Measurements from ENCODE around the gene TUSC2.

Gene TUSC2, protein sequence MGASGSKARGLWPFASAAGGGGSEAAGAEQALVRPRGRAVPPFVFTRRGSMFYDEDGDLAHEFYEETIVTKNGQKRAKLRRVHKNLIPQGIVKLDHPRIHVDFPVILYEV

DNA sequence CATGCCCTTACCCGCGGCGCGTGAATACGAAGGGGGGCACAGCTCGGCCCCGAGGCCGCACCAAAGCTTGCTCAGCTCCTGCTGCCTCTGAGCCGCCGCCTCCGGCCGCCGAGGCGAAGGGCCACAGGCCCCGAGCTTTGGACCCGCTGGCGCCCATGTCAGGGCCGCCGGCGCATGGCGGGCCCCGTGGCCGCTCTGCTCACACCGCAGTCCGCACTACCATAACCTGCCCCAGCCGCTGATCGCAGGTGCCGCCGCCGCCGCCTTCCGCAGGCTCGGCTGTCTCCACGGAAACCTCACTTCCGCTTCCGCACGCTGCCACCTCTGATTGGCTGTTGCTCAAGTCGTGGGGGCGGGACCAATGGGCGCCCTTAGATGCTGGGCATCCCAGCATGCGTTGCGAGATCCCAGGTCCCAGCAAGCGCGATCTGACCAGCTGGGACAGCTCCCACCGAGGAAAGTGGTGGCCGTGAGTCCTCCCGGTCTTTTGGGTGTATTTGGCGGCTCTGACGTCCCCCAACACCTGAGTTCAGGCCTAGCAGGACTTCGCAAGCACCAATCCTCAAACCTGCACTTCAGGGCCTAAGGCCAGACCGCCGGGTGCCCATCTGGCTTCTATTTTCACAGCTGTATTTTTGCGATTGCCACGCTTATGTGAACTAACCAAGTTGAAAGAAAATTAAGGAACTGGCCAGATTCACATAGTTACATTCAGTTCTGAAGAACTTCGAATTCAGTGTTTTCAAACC, at the start of gene TUSC2:
Gene TUSC2 (minus strand): TSS at position 281 of the 749 bp plus-strand sequence. CDS start 124 bp downstream, at position 157.
- no peaks in the 10 kb centered on the region for H3K9me3 Mint-ChIP-seq
- peak within 1 kb of the TSS; percentile 82 for H3K4me3 Mint-ChIP-seq
- H3K27me3 Mint-ChIP-seq, result no peaks in the 10 kb centered on the region
- H3K27ac Mint-ChIP-seq (ENCODE audit: low read depth), result peak within 1 kb of the TSS; percentile 82
- peaks cover 22% of the 10 kb centered on the region for H3K36me3 Mint-ChIP-seq (ENCODE audit: insufficient read depth)
- peaks cover 47% of the 10 kb centered on the region for H3K4me1 Mint-ChIP-seq
- ATAC-seq (replicated peaks; ENCODE audit: extremely low read depth, poor library complexity, severe bottlenecking), result peak; percentile 97
- peak; percentile 89 to 91 for DNase-seq (ENCODE audit: low spot score in 2 of 2)

- ATAC-seq (replicated peaks; ENCODE audit: extremely low read depth, poor library complexity, severe bottlenecking) (no peak), DNase-seq (ENCODE audit: low spot score in 2 of 2) (no peak)
- H3K4me3 Mint-ChIP-seq, result no peak overlapping the region
- H3K27me3 Mint-ChIP-seq, result no peaks in the 10 kb centered on the region
- peaks cover 14% of the 10 kb centered on the region for H3K4me1 Mint-ChIP-seq
- H3K36me3 Mint-ChIP-seq (ENCODE audit: insufficient read depth), result no peaks in the 10 kb centered on the region
- H3K27ac Mint-ChIP-seq (ENCODE audit: low read depth), result peak overlapping the region; percentile 19
- no peaks in the 10 kb centered on the region for H3K9me3 Mint-ChIP-seq
Measured at GRCh38 chr3:50375258-50375931, 47.4 kb upstream of the TUSC2 start.

DNA sequence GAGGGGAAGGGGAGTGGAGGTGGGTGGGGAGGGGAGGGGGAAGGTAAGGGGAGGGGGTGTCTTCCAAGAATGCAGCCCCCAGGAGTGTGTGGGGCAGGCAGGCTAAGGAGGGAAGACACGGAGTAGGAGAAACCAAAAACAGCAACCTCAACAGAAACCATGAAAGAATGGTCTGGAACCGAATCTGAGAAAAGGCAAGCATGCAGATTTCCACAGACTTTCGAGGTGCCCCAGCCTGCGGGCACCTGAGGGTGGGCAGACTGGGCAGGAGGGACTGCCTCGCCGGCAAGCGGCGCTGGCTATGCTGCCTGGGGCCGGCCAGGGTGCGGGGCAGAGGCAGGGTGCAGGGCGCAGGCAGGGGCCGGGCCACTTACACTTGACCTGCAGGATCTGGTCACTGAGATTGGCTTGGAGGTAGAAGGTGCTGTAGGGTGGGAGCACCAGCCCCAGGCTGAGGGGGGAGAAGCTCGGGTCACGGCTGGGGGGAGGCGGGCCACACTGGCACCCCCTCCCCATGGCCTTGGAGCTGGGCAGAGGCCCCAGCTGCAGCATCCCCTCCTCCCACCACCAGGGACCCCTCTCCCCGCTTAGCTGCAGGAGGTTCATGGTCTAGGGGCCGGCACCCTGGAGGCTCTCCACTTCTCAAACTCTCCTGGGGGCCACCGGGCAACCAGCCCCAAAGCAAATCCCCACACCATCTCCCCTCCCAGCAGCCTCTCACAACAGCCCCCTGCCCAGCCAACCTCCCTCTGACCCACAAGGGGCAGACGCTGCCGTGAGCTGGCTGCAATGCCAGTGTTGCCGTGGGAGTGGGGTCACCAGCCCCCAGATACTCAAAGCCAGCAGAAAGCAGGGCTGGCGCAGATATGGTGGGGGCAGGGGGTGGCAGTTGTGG, 46.6 kb upstream of the TUSC2 start:
- Mint-ChIP-seq H3K9me3 (no peaks in the 10 kb centered on the region), H3K27ac (ENCODE audit: low read depth) (no peak overlapping the region), H3K4me1 (peaks cover 14% of the 10 kb centered on the region), H3K27me3 (no peaks in the 10 kb centered on the region), H3K36me3 (ENCODE audit: insufficient read depth) (no peaks in the 10 kb centered on the region), H3K4me3 (no peak overlapping the region)
- no peak for ATAC-seq (replicated peaks; ENCODE audit: extremely low read depth, poor library complexity, severe bottlenecking)
- no peak for DNase-seq (ENCODE audit: low spot score in 2 of 2)

DNA sequence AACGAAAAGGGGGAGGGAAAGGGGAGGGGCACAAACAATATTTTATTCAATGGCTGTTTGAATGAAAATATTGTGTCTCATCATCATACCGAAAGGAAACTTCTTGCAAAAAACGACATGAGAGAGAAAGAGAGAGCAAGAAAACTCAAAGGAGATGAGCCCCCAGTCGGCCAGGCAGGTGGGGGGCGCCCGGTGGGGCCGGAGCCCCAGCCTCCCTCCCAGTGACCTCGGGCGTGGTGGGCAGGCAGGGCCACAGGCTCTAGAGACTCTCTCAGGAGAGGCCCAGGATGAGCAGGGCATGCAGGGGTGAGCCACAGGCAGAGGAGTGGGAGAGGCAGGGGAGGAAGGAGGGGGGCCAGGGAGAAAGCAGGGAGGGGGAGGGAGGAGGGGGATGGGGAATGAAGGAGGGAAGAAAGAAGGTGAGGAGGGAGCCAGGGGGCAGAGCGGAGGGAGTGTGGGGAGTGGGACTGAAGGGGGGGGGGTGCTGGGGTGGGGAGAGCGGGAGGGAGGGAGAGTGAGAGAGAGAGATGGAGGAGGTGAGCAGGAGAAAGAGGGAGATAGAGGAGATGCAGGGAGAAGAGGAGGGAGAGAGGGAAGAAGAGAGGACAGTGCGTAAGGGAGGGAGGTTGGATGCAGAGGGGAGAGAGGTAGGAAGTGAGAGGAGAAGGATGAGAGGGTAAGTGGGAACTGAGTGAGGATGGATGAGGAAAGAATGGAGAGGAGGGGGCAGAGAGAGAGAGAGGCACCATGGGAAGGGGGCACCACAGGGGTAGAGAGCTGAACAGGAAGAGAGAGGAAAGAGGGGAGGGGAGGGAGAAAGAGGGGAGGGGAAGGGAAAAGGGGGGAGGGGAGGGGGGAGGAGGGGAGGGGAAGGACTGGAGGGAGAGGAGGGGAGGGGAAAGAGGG, 45.4 kb upstream of the TUSC2 start:
- H3K27ac Mint-ChIP-seq (ENCODE audit: low read depth), result peak overlapping the region; percentile 41
- ATAC-seq (replicated peaks; ENCODE audit: extremely low read depth, poor library complexity, severe bottlenecking), result no peak
- H3K4me3 Mint-ChIP-seq, result no peak overlapping the region
- H3K27me3 Mint-ChIP-seq, result no peaks in the 10 kb centered on the region
- no peak for DNase-seq (ENCODE audit: low spot score in 2 of 2)
- no peaks in the 10 kb centered on the region for H3K9me3 Mint-ChIP-seq
- H3K36me3 Mint-ChIP-seq (ENCODE audit: insufficient read depth), result no peaks in the 10 kb centered on the region
- peaks cover 22% of the 10 kb centered on the region for H3K4me1 Mint-ChIP-seq

GRCh38 chr3:50372349-50372748, 44.3 kb upstream of the TUSC2 start:
- H3K27ac Mint-ChIP-seq (ENCODE audit: low read depth), result peak overlapping the region; percentile 78
- no peaks in the 10 kb centered on the region for H3K27me3 Mint-ChIP-seq
- H3K4me3 Mint-ChIP-seq, result no peak overlapping the region
- H3K9me3 Mint-ChIP-seq, result no peaks in the 10 kb centered on the region
- no peak for ATAC-seq (replicated peaks; ENCODE audit: extremely low read depth, poor library complexity, severe bottlenecking)
- peaks cover under 1% of the 10 kb centered on the region for H3K36me3 Mint-ChIP-seq (ENCODE audit: insufficient read depth)
- DNase-seq (ENCODE audit: low spot score in 2 of 2), result no peak
- H3K4me1 Mint-ChIP-seq, result peaks cover 28% of the 10 kb centered on the region

DNA sequence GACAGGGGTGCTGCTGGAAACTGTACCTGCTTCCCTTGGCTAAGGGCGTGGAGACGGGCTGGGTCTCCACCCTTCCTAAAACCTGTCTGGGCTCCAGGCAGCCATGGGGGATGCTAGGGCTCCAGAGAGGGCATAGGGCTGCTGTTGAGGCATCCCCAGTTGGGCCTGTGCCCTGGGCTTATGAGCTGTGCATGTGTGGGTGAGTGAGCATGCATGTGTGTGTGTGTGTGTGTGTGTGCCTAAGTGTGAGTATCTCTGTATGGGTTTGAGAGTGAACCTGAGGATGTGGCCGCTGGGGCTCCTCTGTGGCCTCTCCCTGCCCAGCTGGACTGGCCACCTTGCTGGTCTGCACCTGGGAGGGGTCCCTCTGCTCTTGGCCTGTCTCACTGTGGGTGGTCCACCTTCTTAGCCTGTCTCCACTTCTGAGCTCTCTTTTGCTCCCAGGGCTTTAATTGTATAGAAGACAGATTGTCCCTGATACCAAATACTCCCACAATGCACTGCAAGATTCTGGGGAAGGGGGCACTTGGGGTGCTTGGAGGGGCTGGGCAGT, 43.2 kb upstream of the TUSC2 start:
- Mint-ChIP-seq H3K9me3 (no peaks in the 10 kb centered on the region), H3K27me3 (no peaks in the 10 kb centered on the region), H3K36me3 (ENCODE audit: insufficient read depth) (peaks cover 3% of the 10 kb centered on the region), H3K27ac (ENCODE audit: low read depth) (no peak overlapping the region), H3K4me1 (peaks cover 34% of the 10 kb centered on the region), H3K4me3 (no peak overlapping the region)
- no peak for DNase-seq (ENCODE audit: low spot score in 2 of 2)
- ATAC-seq (replicated peaks; ENCODE audit: extremely low read depth, poor library complexity, severe bottlenecking), result no peak

DNA sequence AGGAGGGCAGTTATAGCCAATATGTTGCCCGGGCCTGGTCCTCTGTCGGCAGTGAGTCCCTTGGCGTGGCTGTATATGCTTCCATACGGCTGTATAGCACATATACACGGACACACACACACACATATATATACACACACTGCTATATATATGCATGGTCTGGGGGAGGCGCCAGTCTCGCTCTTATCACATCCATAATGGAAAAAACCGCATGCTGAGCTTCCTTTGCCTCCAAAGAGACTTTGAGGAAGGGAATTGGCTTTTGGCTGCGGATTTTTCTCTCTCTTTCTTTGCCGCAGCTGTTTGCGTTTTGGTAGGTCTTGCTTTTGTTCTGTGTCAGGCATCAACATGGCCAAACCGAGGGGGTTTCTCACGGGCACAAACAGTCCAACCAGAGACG, 42.6 kb upstream of the TUSC2 start:
- H3K4me1 Mint-ChIP-seq, result peaks cover 40% of the 10 kb centered on the region
- no peak overlapping the region for H3K4me3 Mint-ChIP-seq
- no peaks in the 10 kb centered on the region for H3K27me3 Mint-ChIP-seq
- peaks cover 3% of the 10 kb centered on the region for H3K36me3 Mint-ChIP-seq (ENCODE audit: insufficient read depth)
- no peak for ATAC-seq (replicated peaks; ENCODE audit: extremely low read depth, poor library complexity, severe bottlenecking)
- H3K27ac Mint-ChIP-seq (ENCODE audit: low read depth), result no peak overlapping the region
- no peak for DNase-seq (ENCODE audit: low spot score in 2 of 2)
- H3K9me3 Mint-ChIP-seq, result no peaks in the 10 kb centered on the region

DNA sequence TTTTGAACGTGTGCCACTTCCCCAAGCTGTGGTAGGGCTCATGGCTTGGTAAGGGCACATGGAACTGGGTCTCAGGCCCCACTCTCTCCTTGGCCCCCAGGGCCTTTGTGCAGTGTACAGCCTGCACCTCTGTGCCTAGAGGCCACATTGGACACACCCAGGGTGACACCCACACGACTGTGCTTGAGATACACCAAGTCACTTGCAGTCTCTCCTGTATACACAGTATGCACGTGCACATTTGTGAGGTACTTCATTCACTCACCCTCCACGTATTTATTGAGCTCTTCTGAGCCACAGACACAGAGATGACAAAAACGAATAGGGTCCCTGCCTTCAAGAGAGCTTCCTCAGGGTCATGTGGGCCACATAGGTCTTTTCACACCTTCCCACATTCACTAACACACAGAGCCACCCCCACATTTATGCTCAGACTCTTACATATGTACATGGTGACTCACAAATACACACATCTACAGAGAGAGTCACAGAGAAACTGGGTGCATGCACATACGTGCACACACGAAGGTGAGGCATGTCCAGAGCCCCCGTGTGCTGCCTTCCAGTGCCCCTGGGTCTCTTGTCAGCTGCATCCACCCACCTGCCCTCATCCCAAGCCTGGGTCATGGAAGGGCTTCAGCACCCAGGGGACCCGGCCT, 41.1 kb upstream of the TUSC2 start:
- Mint-ChIP-seq H3K36me3 (ENCODE audit: insufficient read depth) (peaks cover 4% of the 10 kb centered on the region), H3K27ac (ENCODE audit: low read depth) (no peak overlapping the region), H3K27me3 (no peaks in the 10 kb centered on the region), H3K4me1 (peaks cover 44% of the 10 kb centered on the region), H3K4me3 (no peak overlapping the region), H3K9me3 (no peaks in the 10 kb centered on the region)
- ATAC-seq (replicated peaks; ENCODE audit: extremely low read depth, poor library complexity, severe bottlenecking) (no peak), DNase-seq (ENCODE audit: low spot score in 2 of 2) (no peak)

- no peaks in the 10 kb centered on the region for H3K9me3 Mint-ChIP-seq
- ATAC-seq (replicated peaks; ENCODE audit: extremely low read depth, poor library complexity, severe bottlenecking), result no peak
- peaks cover 6% of the 10 kb centered on the region for H3K36me3 Mint-ChIP-seq (ENCODE audit: insufficient read depth)
Measured at GRCh38 chr3:50365842-50366220, 37.8 kb upstream of the TUSC2 start.

GRCh38 chr3:50365080-50365841, 37.2 kb upstream of the TUSC2 start:
- H3K27me3 Mint-ChIP-seq, result no peaks in the 10 kb centered on the region
- H3K4me3 Mint-ChIP-seq, result peak overlapping the region; percentile 85
- no peaks in the 10 kb centered on the region for H3K9me3 Mint-ChIP-seq
- peaks cover 6% of the 10 kb centered on the region for H3K36me3 Mint-ChIP-seq (ENCODE audit: insufficient read depth)
- ATAC-seq (replicated peaks; ENCODE audit: extremely low read depth, poor library complexity, severe bottlenecking) (peak; percentile 98), DNase-seq (ENCODE audit: low spot score in 2 of 2) (peak; percentile 85 to 90)
- H3K27ac Mint-ChIP-seq (ENCODE audit: low read depth), result peak overlapping the region; percentile 93
- peaks cover 30% of the 10 kb centered on the region for H3K4me1 Mint-ChIP-seq

More at GRCh38 chr3:50365842-50366220, 37.8 kb upstream of the TUSC2 start:
- no peak for DNase-seq (ENCODE audit: low spot score in 2 of 2)
- peak overlapping the region; percentile 93 for H3K27ac Mint-ChIP-seq (ENCODE audit: low read depth)
- no peaks in the 10 kb centered on the region for H3K27me3 Mint-ChIP-seq
- peaks cover 30% of the 10 kb centered on the region for H3K4me1 Mint-ChIP-seq
- H3K4me3 Mint-ChIP-seq, result peak overlapping the region; percentile 85
